HG02852 (cell line): ENCODE results near the gene SOCS3.
"Not testable (repeated sequence)": the region's sequence is repeated elsewhere in the genome, so short reads cannot be mapped to it uniquely, and the experiment has no call there.

Experiments
- ATAC-seq: cut with Tn5 transposase; IDR thresholded peaks from one replicate; pipeline ENCODE4 v1.9.1; 2021; ENCODE audit warnings: mild to moderate bottlenecking, moderate library complexity; ENCODE audit not compliant: unreplicated experiment

The SOCS3 gene

GRCh38 chr17:78332991-78333390, 26.9 kb downstream of the SOCS3 start:
- no peak for ATAC-seq

GRCh38 chr17:78331355-78331754, 28.5 kb downstream of the SOCS3 start:
- not testable (repeated sequence) for ATAC-seq

- ATAC-seq, result no peak
These were observed 29.2 kb downstream of the SOCS3 start for GRCh38 chr17:78330570-78331224.

- no peak for ATAC-seq
These were observed 30.4 kb downstream of the SOCS3 start for GRCh38 chr17:78329263-78330059.

- no peak for ATAC-seq
These were observed 32.0 kb downstream of the SOCS3 start for GRCh38 chr17:78327880-78328279.

- no peak for ATAC-seq
These were observed 34.7 kb downstream of the SOCS3 start for GRCh38 chr17:78325076-78325687.

GRCh38 chr17:78324391-78325075, 35.3 kb downstream of the SOCS3 start:
- ATAC-seq, result no peak

GRCh38 chr17:78323826-78324390, 36.0 kb downstream of the SOCS3 start:
- no peak for ATAC-seq

- no peak for ATAC-seq
These were observed 36.9 kb downstream of the SOCS3 start for GRCh38 chr17:78322858-78323455.

GRCh38 chr17:78322327-78322857, 37.5 kb downstream of the SOCS3 start:
- ATAC-seq, result no peak

GRCh38 chr17:78318843-78319242, 41.0 kb downstream of the SOCS3 start:
- ATAC-seq, result no peak

GRCh38 chr17:78318407-78318806, 41.5 kb downstream of the SOCS3 start:
- ATAC-seq, result no peak

- ATAC-seq, result no peak
These were observed 42.0 kb downstream of the SOCS3 start for GRCh38 chr17:78317794-78318400.

- no peak for ATAC-seq
These were observed 42.7 kb downstream of the SOCS3 start for GRCh38 chr17:78316867-78317789.

- no peak for ATAC-seq
These were observed 43.6 kb downstream of the SOCS3 start for GRCh38 chr17:78316115-78316866.

GRCh38 chr17:78315355-78316114, 44.3 kb downstream of the SOCS3 start:
- ATAC-seq, result no peak

- no peak for ATAC-seq
These were observed 45.1 kb downstream of the SOCS3 start for GRCh38 chr17:78314683-78315354.
